G401 (cell line): ENCODE data around the gene CDC45. TPM values are rescaled to one million over a fixed set of nuclear protein-coding genes. Genes with fewer than 3 reads are reported as not detected.
"Not testable (repeated sequence)": the region's sequence is repeated elsewhere in the genome, so short reads cannot be mapped to it uniquely, and the experiment has no call there.

ENCODE experiments used
- DNase-seq: peaks from one replicate; pipeline ENCODE4 v3.0.0-alpha.2; 2015; ENCODE audit warnings: low spot score
- in situ Hi-C: cut with HindIII; loops from 2 replicates; pipeline ENCODE4 v1.10.0; 2016; ENCODE audit warnings: low sequenced_read_pairs, mixed read lengths
- total RNA-seq: library from RNA; depleted of rRNA; stranded (reverse); fragments of >200 nt; shearing (Covaris generic); gene quantifications from 2 replicates; pipeline ENCODE4 v1.2.3, GENCODE V29; 2014

CDC45 gene
- total RNA-seq, 1 experiment from 2014 or later: 46.7 TPM

GRCh38 chr22:19522881-19523239 lies 43.1 kb downstream of the CDC45 start:
- in situ Hi-C loops: no loop called here
- no peak for DNase-seq

- DNase-seq: no peak
- in situ Hi-C loops: no loop called here
Measured at GRCh38 chr22:19523240-19524169, 43.8 kb downstream of the CDC45 start.

- in situ Hi-C loops: no loop called here
- DNase-seq: no peak
Measured at GRCh38 chr22:19524170-19525115, 44.7 kb downstream of the CDC45 start, which contains the start of gene CLDN5. Gene CLDN5, minus strand, starts transcription at chr22:19524410. Its CDS starts 155 bp downstream, at chr22:19524255.

- no peak for DNase-seq
- in situ Hi-C loops: no loop called here
Measured at GRCh38 chr22:19525116-19525660, 45.5 kb downstream of the CDC45 start.

- DNase-seq: no peak
- in situ Hi-C loops: no loop called here
Measured at GRCh38 chr22:19525666-19526065, 45.9 kb downstream of the CDC45 start.

GRCh38 chr22:19526076-19526701 lies 46.5 kb downstream of the CDC45 start:
- DNase-seq: no peak
- in situ Hi-C loops: no loop called here

GRCh38 chr22:19526702-19527111 lies 47.0 kb downstream of the CDC45 start:
- DNase-seq: no peak
- in situ Hi-C loops: no loop called here

- in situ Hi-C loops: no loop called here
- no peak for DNase-seq
Measured at GRCh38 chr22:19527321-19527721, 47.6 kb downstream of the CDC45 start.

GRCh38 chr22:19527861-19528417 lies 48.2 kb downstream of the CDC45 start:
- in situ Hi-C loops: no loop called here
- DNase-seq: no peak

- no peak for DNase-seq
- in situ Hi-C loops: no loop called here
Measured at GRCh38 chr22:19529811-19530210, 50.1 kb downstream of the CDC45 start.

- in situ Hi-C loops: no loop called here
- no peak for DNase-seq
Measured at GRCh38 chr22:19530751-19531150, 51.0 kb downstream of the CDC45 start.

- DNase-seq, in situ Hi-C loops: not testable (repeated sequence)
Measured at GRCh38 chr22:19531327-19531726, 51.6 kb downstream of the CDC45 start.

- DNase-seq: no peak
- in situ Hi-C loops: no loop called here
Measured at GRCh38 chr22:19533049-19533626, 53.4 kb downstream of the CDC45 start.

- no peak for DNase-seq
- in situ Hi-C loops: no loop called here
Measured at GRCh38 chr22:19533857-19534256, 54.1 kb downstream of the CDC45 start.

- DNase-seq: no peak
- in situ Hi-C loops: no loop called here
Measured at GRCh38 chr22:19535001-19535400, 55.3 kb downstream of the CDC45 start.

- in situ Hi-C loops: no loop called here
- no peak for DNase-seq
Measured at GRCh38 chr22:19536564-19536963, 56.8 kb downstream of the CDC45 start.

- no peak for DNase-seq
- in situ Hi-C loops: no loop called here
Measured at GRCh38 chr22:19537941-19538488, 58.3 kb downstream of the CDC45 start.

GRCh38 chr22:19540394-19540793 lies 60.7 kb downstream of the CDC45 start:
- in situ Hi-C loops: no loop called here
- DNase-seq: no peak
